ENCODE measurements around the gene TP63.

Gene TP63

DNA sequence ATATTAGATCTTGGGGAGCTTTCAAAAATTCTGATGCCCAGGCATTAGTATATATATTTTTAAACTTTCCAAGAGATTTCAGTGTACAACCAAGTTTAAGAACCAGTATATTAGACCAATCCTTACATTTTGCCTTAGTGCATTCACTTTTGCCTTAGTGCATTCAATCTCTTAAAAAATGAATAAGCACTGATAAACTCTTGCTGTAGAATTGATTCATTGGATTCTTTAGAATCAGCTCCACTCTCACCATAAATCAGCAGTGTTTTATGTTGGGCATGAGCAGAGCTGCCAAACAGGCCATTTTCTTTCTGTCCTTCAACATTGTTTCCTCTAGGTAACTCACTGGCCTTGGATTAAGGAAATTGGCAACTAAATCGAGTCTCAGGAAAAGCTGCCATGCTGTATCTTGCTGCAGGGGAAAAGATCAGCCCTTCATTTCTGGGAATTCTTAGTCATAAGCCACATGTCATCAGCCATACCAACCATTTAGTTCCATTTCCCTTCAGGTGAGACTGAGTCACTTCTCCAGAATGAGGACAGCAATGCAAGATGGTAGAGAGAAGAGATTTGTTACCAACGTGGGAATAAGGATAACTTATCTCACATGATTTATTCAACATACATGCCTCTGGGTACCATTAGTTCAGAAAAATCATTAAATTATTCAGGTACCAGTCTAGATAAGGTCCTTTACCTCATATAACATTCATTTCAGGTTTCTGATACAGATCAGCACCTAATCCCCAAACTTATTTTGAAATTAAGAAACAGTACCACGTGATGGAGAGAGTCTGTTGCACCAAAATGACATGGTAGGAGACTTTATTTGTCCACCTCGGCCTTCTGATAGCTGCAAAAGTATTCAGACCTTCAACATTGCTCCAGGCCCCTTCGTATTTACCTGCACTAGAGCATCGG, 297.0 kb downstream of the TP63 start:
- H3K4me3 ChIP-seq (ENCODE audit: low read depth, low read length): no peak overlapping the region
- H3K9me3 ChIP-seq (ENCODE audit: control insufficient read depth, insufficient read depth, low read length): no peaks in the 10 kb centered on the region
- no peaks in the 10 kb centered on the region for H3K27me3 ChIP-seq (ENCODE audit: control insufficient read depth, insufficient read depth, low read length)
- H3K4me1 ChIP-seq (ENCODE audit: control insufficient read depth, insufficient read depth, low read length): peaks cover 5% of the 10 kb centered on the region
- H3K9ac ChIP-seq (ENCODE audit: low read depth, low read length): no peak overlapping the region
- no peaks in the 10 kb centered on the region for H3K36me3 ChIP-seq (ENCODE audit: control insufficient read depth, insufficient read depth, low read length)

DNA sequence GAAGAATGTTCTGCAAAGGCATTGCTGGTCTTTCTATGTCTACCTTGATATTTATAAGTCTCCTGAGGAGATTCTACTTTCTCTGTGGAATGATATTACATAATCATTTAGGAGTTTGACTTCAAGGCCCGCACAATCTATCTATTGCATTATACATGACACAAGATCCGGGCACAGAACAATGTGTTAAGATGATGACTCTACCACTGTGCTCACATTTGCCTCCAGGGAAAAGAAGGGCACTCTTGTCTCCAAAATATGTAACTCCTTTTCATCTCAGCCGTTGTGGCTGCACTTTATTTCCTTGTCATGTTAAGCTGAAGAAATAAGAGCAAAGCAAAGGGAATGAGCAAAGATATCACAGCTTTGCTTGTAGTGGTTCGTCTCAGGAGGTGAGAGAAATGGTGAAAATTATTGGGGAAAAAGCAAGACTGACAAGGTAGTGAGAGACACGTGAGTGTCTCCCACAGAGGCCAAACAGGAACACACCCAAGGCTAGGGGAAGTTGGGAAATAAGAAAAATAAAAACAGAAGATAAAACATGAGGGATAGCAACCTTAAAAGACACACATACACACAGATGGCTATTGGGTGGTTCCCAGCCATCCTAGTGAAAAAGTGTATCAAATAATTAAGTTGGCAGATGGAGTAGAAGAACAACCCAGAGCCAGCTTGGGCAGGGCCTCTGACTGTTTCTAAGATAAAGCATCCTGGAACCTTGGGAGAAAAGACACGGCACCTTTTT, 305.2 kb downstream of the TP63 start:
- no peaks in the 10 kb centered on the region for H3K36me3 ChIP-seq (ENCODE audit: control insufficient read depth, insufficient read depth, low read length)
- no peaks in the 10 kb centered on the region for H3K9me3 ChIP-seq (ENCODE audit: control insufficient read depth, insufficient read depth, low read length)
- no peak overlapping the region for H3K9ac ChIP-seq (ENCODE audit: low read depth, low read length)

DNA sequence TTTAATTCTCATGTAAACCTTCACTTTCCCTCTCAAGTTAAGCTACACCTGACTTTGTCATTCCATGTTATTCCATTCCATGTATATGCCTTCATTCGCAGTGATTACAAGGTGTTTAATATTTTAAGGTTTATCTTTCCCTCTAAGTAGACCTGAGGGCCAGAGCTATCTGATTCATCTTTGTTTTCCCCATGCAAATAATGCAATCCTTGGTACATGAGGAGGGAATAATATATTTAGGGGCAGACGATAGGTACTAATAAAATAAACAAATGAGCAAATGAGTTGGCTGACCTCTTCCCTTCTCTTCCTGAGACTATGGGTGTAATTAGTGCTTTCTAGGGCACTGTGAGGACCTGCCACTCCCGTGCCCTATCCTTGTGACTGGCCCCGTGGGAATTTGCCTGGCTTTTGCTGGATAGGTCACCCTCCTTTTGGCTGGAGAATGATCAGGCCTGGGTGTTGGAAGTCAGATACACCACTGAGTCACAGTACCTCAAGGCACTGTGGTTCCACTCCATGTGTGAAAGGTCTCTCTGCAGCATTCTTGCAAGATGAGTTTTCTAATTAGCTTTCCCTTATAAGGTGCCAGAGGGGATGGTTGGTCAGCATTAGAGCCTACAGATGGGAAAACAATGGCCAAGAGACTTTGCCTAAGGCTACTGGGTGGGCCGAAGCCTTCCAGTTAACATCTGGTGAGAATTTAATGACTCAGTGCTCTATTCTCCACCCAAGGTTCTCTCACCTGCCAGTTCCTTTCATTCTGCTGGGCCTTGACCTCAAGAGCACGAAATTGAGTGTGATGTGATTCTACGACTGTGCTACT, 306.3 kb downstream of the TP63 start:
- Histone ChIP-seq H3K27me3 (ENCODE audit: control insufficient read depth, insufficient read depth, low read length) (no peaks in the 10 kb centered on the region), H3K36me3 (ENCODE audit: control insufficient read depth, insufficient read depth, low read length) (no peaks in the 10 kb centered on the region), H3K9me3 (ENCODE audit: control insufficient read depth, insufficient read depth, low read length) (no peaks in the 10 kb centered on the region), H3K9ac (ENCODE audit: low read depth, low read length) (no peak overlapping the region), H3K4me3 (ENCODE audit: low read depth, low read length) (no peak overlapping the region), H3K4me1 (ENCODE audit: control insufficient read depth, insufficient read depth, low read length) (no peaks in the 10 kb centered on the region)

More for the DNA sequence above, 305.2 kb downstream of the TP63 start:
- Histone ChIP-seq H3K27me3 (ENCODE audit: control insufficient read depth, insufficient read depth, low read length) (no peaks in the 10 kb centered on the region), H3K4me1 (ENCODE audit: control insufficient read depth, insufficient read depth, low read length) (no peaks in the 10 kb centered on the region), H3K4me3 (ENCODE audit: low read depth, low read length) (no peak overlapping the region)

DNA sequence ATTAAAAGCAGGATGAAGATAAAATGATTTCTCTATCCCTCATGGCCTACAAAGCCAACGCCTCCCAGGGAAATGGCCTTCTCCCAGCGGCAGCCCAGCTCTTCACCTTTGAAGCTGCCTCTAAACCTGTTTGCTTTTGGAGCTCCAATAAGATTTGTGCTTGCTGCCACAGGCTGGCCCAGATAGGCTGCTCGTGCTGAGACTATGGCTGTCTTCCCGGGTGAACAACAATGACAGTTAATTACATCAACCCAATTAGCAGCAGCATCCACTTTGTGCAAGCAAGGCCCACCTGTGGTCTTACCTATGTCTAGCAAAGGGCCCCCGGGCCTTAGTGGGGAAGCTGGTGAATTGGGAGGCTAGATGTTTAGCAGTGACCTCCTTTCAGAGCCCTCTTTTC, 309.9 kb downstream of the TP63 start:
- Histone ChIP-seq H3K9me3 (ENCODE audit: control insufficient read depth, insufficient read depth, low read length) (no peaks in the 10 kb centered on the region), H3K4me3 (ENCODE audit: low read depth, low read length) (no peak overlapping the region), H3K4me1 (ENCODE audit: control insufficient read depth, insufficient read depth, low read length) (no peaks in the 10 kb centered on the region), H3K9ac (ENCODE audit: low read depth, low read length) (no peak overlapping the region), H3K36me3 (ENCODE audit: control insufficient read depth, insufficient read depth, low read length) (no peaks in the 10 kb centered on the region), H3K27me3 (ENCODE audit: control insufficient read depth, insufficient read depth, low read length) (no peaks in the 10 kb centered on the region)

DNA sequence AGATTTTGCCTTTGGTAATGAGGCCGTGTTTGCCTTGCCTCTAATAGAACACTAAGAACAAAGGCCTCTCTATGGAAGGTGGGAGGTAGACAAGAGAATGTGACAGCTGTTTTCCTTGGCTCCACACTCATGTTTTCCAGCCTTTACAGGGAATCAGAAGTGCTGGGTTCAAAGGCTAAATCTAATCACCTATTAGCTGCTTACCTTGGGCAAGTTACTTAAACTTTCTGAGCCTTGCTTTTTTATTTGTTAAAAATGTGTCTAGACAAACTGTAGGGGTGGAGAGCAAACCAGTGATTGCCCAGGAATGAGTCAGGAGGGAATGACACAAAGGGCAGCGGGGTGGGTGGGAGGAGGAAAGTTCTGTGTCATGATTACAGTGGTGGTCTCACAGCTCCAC, 310.5 kb downstream of the TP63 start:
- Histone ChIP-seq H3K4me3 (ENCODE audit: low read depth, low read length) (no peak overlapping the region), H3K36me3 (ENCODE audit: control insufficient read depth, insufficient read depth, low read length) (no peaks in the 10 kb centered on the region), H3K27me3 (ENCODE audit: control insufficient read depth, insufficient read depth, low read length) (no peaks in the 10 kb centered on the region), H3K9ac (ENCODE audit: low read depth, low read length) (no peak overlapping the region), H3K9me3 (ENCODE audit: control insufficient read depth, insufficient read depth, low read length) (no peaks in the 10 kb centered on the region), H3K4me1 (ENCODE audit: control insufficient read depth, insufficient read depth, low read length) (no peaks in the 10 kb centered on the region)

DNA sequence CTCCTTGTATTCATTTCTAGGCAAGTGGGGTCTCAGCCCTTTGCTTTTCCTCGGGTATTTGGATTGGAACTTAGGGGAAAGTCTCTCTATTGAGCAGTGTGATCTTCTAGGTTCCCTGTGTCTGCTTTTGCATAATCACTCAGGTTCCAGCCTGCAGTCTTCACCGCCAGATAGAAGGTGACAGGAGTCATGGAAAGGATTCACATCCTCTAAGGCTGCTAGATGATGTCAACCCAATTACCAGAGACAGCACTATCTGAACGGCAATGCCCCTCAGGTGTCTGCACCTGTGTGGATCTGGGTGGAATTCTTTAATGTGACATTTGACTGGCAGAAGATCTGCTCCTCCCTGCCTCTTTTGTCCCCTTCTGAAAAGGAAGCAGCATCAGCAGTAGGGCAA, 311.8 kb downstream of the TP63 start:
- no peaks in the 10 kb centered on the region for H3K9me3 ChIP-seq (ENCODE audit: control insufficient read depth, insufficient read depth, low read length)
- H3K27me3 ChIP-seq (ENCODE audit: control insufficient read depth, insufficient read depth, low read length): no peaks in the 10 kb centered on the region
- no peaks in the 10 kb centered on the region for H3K4me1 ChIP-seq (ENCODE audit: control insufficient read depth, insufficient read depth, low read length)
- no peaks in the 10 kb centered on the region for H3K36me3 ChIP-seq (ENCODE audit: control insufficient read depth, insufficient read depth, low read length)
- H3K9ac ChIP-seq (ENCODE audit: low read depth, low read length): no peak overlapping the region
- H3K4me3 ChIP-seq (ENCODE audit: low read depth, low read length): no peak overlapping the region

DNA sequence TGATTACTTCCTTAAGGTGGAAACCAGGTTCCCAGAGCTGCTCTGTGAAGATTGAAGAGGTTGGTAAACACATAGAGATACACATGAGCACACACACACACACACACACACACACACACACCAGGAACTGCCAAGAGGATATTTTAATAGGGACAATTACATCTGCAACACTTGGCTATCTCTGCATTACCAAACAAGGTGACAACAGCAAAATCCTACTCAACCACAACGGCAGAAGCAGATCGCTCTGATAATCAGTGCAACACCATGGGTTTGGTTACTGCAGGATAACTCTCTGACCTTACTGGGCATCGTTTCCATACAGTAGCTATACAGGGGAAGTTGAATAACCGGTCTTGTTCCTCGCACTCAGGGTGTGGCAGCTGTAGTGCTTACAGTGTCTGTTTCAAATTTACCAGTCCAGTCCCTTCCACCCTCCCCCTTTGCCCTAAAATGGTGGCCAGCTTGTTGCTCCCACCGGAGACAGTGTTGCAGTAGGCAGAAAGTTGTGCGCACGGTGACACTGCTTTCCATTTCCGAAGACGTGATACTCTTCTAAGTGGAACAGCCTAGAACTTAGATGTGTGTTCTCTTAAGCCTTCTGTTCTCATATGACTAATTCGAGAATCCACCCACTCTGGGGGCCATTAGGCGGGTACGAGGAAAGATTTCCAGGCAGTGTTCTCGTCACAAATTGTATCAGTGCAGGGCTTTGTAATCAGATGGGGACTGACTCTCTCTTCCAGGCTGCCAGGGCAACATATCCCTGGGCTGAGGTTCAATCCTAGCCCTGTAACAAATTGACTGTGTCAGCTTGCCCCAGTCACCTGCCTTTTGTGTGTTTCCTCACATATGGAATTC, 313.3 kb downstream of the TP63 start:
- no peaks in the 10 kb centered on the region for H3K36me3 ChIP-seq (ENCODE audit: control insufficient read depth, insufficient read depth, low read length)
- H3K9me3 ChIP-seq (ENCODE audit: control insufficient read depth, insufficient read depth, low read length): no peaks in the 10 kb centered on the region
- H3K9ac ChIP-seq (ENCODE audit: low read depth, low read length): no peak overlapping the region
- no peak overlapping the region for H3K4me3 ChIP-seq (ENCODE audit: low read depth, low read length)
- no peaks in the 10 kb centered on the region for H3K27me3 ChIP-seq (ENCODE audit: control insufficient read depth, insufficient read depth, low read length)
- no peaks in the 10 kb centered on the region for H3K4me1 ChIP-seq (ENCODE audit: control insufficient read depth, insufficient read depth, low read length)

DNA sequence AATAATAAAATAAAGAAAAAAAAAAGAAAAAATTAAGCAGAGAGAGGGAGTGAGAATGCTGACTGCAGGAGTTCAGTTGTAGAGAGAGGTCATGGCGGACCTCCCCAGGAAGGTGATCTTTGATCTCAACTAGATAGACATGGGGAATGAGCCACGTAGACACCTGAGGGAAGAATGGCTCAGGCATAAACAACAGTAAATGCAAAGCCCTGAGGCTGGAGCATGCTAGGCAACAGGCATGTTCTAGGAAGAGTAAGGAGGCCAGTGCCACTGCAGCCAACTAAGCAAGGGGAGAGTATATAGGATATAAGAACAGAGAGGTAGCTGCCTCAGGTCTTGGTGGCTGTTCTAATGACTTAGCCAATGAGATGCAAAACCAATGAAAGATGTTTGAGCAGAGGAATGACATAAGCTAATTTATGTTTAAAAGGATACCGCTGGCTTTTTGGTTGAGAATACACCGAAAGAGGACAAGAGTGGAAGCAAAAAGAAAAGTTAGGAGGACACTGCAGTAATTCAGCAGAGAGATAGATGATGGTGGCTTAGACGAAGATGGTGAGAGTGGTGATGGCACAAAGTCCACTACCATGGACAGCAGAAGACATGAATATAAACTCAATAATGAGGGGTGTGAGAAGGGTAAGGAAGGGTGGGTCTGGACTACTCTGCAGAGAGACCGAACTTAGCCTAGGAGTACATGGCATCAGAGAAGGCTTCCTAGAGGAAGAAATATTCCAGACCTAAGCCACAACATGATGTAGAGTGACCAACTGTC, 314.9 kb downstream of the TP63 start:
- no peak overlapping the region for H3K4me3 ChIP-seq (ENCODE audit: low read depth, low read length)
- H3K4me1 ChIP-seq (ENCODE audit: control insufficient read depth, insufficient read depth, low read length): no peaks in the 10 kb centered on the region
- no peaks in the 10 kb centered on the region for H3K9me3 ChIP-seq (ENCODE audit: control insufficient read depth, insufficient read depth, low read length)
- H3K36me3 ChIP-seq (ENCODE audit: control insufficient read depth, insufficient read depth, low read length): no peaks in the 10 kb centered on the region
- no peaks in the 10 kb centered on the region for H3K27me3 ChIP-seq (ENCODE audit: control insufficient read depth, insufficient read depth, low read length)
- H3K9ac ChIP-seq (ENCODE audit: low read depth, low read length): no peak overlapping the region
